Stimulated activated naive CD8-positive, alpha-beta T cell treated with anti-CD3 and anti-CD28 coated beads, Interleukin-15, Interleukin-2, amounts not matched to agents 100 ng/mL and 50 ng/mL, for 24 hours (primary cell): ENCODE measurements around the gene CCND1.

ENCODE experiments used
- H3K27ac Mint-ChIP-seq: one replicate; pipeline ENCODE4 v1.8.0; 2021; ENCODE audit warnings: mild to moderate bottlenecking, mixed read lengths
- H3K27me3 Mint-ChIP-seq: one replicate; pipeline ENCODE4 v1.8.0; 2021; ENCODE audit warnings: mixed read lengths
- H3K36me3 Mint-ChIP-seq: one replicate; pipeline ENCODE4 v1.8.0; 2021; ENCODE audit warnings: low read depth, mixed read lengths
- H3K4me1 Mint-ChIP-seq: one replicate; pipeline ENCODE4 v1.8.0; 2021; ENCODE audit warnings: low read depth, mixed read lengths
- H3K4me3 Mint-ChIP-seq: one replicate; pipeline ENCODE4 v1.8.0; 2021; ENCODE audit warnings: mild to moderate bottlenecking, mixed read lengths
- H3K9me3 Mint-ChIP-seq: one replicate; pipeline ENCODE4 v1.8.0; 2021; ENCODE audit warnings: mixed read lengths

Gene CCND1

GRCh38 chr11:69642913-69643632, 2.1 kb downstream of the CCND1 start:
- Mint-ChIP-seq H3K4me1 (peaks cover 31% of the 10 kb centered on the region), H3K4me3 (peak overlapping the region; percentile 66), H3K9me3 (no peaks in the 10 kb centered on the region), H3K27me3 (peaks cover 25% of the 10 kb centered on the region), H3K27ac (no peak overlapping the region), H3K36me3 (no peaks in the 10 kb centered on the region)

- no peak overlapping the region for H3K27ac Mint-ChIP-seq
- peak overlapping the region; percentile 37 for H3K4me3 Mint-ChIP-seq
- no peaks in the 10 kb centered on the region for H3K9me3 Mint-ChIP-seq
- H3K27me3 Mint-ChIP-seq = peaks cover 21% of the 10 kb centered on the region
- peaks cover 27% of the 10 kb centered on the region for H3K4me1 Mint-ChIP-seq
- no peaks in the 10 kb centered on the region for H3K36me3 Mint-ChIP-seq
Observed at GRCh38 chr11:69643646-69644045, 2.7 kb downstream of the CCND1 start.

DNA sequence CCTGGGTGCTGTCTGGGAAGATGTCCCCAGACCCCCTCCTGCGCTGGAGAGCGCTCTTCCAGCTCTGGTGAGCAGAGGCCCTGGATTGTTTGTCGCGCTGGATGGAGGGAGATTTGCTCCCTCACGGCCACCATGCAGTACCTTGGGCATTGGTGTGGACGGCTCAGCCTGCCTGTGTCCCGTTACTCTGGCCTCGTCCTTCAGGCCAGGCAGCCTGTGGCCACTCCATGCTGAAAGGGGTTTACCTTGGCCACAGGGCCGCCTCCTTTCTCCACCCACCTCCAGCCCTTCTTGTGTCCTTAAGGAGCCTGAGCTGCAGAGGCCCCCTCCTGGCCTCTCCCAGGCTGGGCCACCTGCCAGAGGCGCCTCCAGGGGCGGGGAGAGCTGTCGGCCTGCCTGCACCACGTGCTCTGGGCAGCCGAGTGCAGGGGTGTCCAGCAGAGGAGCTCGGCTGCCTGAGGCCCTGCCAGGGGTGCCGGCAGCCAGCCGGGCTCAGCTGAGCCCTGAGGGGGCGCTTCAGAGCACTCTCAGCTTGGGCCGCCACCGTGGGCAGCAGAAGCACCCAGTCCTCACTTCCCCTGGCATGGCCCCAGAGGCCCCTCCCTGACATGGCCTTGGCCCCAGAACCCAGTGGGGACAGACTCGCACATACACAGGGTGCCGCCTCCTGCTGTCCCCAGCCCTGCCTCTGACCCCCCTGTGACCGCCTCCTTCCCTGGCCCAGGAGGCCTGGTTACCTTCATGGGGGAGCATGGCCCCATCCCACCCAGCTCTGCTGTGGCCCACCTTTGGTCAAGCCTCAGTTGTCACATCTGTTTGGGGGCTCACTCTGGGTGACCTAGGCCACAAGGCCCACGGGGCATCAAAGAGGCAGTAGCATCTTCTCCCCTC, 3.4 kb downstream of the CCND1 start:
- Mint-ChIP-seq H3K9me3 (no peaks in the 10 kb centered on the region), H3K4me1 (peaks cover 25% of the 10 kb centered on the region), H3K27me3 (peaks cover 21% of the 10 kb centered on the region)

GRCh38 chr11:69644962-69645675, 4.2 kb downstream of the CCND1 start:
- H3K27ac Mint-ChIP-seq = no peak overlapping the region
- H3K27me3 Mint-ChIP-seq = peaks cover 13% of the 10 kb centered on the region
- no peak overlapping the region for H3K4me3 Mint-ChIP-seq
- H3K36me3 Mint-ChIP-seq = no peaks in the 10 kb centered on the region
- peaks cover 17% of the 10 kb centered on the region for H3K4me1 Mint-ChIP-seq
- H3K9me3 Mint-ChIP-seq = no peaks in the 10 kb centered on the region

More for the DNA sequence above, 3.4 kb downstream of the CCND1 start:
- Mint-ChIP-seq H3K36me3 (no peaks in the 10 kb centered on the region), H3K27ac (no peak overlapping the region), H3K4me3 (no peak overlapping the region)

GRCh38 chr11:69645801-69646492, 5.0 kb downstream of the CCND1 start:
- peaks cover 9% of the 10 kb centered on the region for H3K4me1 Mint-ChIP-seq
- H3K27me3 Mint-ChIP-seq = peaks cover 5% of the 10 kb centered on the region
- no peaks in the 10 kb centered on the region for H3K9me3 Mint-ChIP-seq
- H3K4me3 Mint-ChIP-seq = no peak overlapping the region
- no peaks in the 10 kb centered on the region for H3K36me3 Mint-ChIP-seq
- H3K27ac Mint-ChIP-seq = no peak overlapping the region

DNA sequence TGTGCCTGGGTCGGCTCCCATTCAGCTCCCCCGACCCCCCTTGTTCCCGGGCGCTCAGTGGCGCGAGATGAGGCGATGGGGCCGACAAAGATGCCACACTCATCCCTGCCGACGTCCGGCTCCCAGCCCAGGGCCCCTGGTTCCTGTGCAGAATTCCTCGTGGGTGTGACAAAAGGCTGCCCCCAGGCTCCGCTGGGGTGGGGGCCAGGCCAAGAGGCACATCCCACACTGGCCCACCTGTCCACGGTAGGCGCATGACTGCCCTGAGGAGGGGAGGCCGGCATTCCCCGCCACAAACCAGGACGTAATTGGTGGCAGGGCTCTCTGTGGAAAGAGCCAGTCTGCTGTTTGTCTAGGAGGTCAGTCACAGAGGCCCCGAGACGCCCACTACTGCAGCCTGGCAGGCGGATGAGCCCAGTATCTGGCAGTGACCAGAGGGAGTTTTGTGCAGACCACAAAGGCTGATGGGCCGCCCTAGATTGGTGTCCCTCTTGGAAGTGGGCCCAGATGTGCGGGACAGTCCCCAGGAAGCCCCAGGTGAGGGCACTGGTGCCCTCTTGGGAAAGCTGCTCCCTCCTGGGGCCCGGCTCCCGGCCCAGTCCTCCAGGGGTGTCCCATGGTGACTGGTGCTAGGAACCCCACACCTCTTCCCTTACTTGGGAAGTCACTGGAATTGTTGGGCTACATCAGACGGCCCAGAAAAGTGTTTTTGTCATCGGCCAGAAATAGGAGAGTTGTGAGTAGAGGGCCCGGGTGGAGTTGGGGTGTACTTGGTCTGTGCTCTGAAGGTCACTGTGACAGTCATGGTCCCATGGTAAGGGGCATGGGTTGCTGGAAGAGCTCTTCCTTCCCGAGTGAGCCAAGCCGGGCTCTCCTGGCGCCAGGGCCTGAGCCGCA, 5.8 kb downstream of the CCND1 start:
- Mint-ChIP-seq H3K27ac (no peak overlapping the region), H3K4me1 (peaks cover 4% of the 10 kb centered on the region), H3K27me3 (no peaks in the 10 kb centered on the region), H3K9me3 (no peaks in the 10 kb centered on the region), H3K4me3 (no peak overlapping the region), H3K36me3 (no peaks in the 10 kb centered on the region)

- no peak overlapping the region for H3K27ac Mint-ChIP-seq
- peaks cover 4% of the 10 kb centered on the region for H3K4me1 Mint-ChIP-seq
- H3K36me3 Mint-ChIP-seq = peaks cover 4% of the 10 kb centered on the region
- H3K27me3 Mint-ChIP-seq = no peaks in the 10 kb centered on the region
- H3K9me3 Mint-ChIP-seq = no peaks in the 10 kb centered on the region
- H3K4me3 Mint-ChIP-seq = no peak overlapping the region
Observed at GRCh38 chr11:69647390-69647748, 6.4 kb downstream of the CCND1 start.

DNA sequence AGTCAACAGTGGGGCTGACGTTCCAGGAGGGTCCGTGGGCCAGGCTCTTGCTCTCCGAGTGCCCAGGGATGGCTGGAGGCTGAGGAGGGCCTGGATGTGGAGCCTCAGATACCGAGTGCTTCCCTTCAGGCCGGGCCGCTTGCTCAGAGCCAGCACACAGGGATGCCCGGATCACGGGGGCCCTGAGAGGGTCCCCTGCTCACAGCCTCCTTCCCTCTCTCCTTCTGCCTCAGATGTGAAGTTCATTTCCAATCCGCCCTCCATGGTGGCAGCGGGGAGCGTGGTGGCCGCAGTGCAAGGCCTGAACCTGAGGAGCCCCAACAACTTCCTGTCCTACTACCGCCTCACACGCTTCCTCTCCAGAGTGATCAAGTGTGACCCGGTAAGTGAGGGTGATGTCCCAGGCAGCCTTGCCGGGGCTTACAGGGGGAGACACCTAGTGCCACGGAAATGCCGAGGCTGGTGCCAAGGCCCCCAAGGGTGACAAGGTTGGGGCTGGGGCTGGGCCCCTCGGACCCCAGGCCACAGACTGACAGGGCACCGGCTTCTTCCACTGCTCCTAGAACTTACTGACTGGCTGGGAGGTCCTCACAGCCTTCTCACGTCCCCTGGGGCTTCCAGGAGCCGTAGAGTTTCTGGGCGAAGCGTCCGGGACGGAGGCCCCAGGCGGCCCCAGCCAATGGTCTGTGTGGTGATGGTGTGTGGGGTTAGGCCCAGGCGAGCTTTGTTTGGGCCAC, 7.0 kb downstream of the CCND1 start:
- Mint-ChIP-seq H3K4me1 (peaks cover 4% of the 10 kb centered on the region), H3K4me3 (no peak overlapping the region), H3K27me3 (no peaks in the 10 kb centered on the region), H3K36me3 (peaks cover 4% of the 10 kb centered on the region), H3K9me3 (no peaks in the 10 kb centered on the region), H3K27ac (no peak overlapping the region)

- Mint-ChIP-seq H3K4me3 (no peak overlapping the region), H3K27me3 (no peaks in the 10 kb centered on the region), H3K36me3 (peaks cover 4% of the 10 kb centered on the region), H3K4me1 (peaks cover 2% of the 10 kb centered on the region), H3K9me3 (no peaks in the 10 kb centered on the region), H3K27ac (no peak overlapping the region)
Observed at GRCh38 chr11:69648679-69649575, 8.0 kb downstream of the CCND1 start.

DNA sequence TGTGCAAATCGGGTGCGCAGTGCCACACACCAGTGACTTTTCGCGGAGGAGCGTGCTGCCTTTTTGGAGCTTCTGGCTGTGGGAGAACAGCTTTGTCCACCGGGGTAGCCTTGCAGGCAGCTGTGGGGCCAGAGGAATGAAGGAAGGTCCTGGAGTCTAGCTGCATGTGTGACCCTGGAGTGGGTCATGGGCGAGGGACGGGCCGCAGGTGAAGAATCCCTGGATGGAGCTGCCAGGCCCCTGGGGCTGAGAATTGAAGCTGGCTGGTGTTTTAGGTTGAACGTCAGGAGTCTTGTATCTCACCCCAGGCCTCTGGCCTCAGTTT, 8.6 kb downstream of the CCND1 start:
- Mint-ChIP-seq H3K27me3 (no peaks in the 10 kb centered on the region), H3K4me1 (no peaks in the 10 kb centered on the region), H3K36me3 (peaks cover 4% of the 10 kb centered on the region), H3K27ac (no peak overlapping the region), H3K4me3 (no peak overlapping the region), H3K9me3 (no peaks in the 10 kb centered on the region)

DNA sequence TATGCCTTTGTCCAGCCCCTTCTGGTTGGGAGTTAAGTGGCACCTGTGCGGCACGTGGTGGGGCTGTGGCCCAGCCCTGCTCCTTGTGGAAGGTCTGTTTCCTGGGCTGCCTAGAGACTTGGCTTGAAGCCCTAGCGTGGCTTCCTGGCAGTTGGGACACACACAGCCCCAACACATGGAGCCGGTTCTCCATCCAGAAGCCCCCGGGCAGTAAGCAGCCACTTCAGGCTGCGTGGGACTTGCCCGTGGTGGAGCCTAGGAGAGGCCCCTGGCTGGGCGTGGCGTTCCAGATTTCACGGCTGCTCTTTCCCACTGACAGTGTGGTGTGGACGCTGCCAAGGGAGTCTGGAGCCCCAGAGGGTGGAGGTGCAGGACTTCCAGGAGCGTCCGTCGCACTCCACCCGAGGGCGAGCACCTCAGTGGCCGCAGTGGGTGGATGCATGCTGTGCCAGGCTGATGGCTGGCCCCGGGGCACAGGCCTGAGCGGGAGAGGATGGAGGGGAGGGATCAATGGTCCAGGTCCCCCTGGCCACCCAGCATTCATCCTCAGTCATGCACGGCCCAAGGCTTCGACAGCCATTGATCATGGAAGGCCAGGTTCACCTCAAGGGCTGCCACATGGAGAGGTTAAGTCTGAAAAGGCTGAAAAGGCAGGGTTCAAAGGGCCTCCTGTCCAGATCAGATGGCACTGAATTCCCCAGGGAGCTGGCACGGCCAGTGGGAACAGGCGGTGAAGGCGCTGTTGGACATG, 9.3 kb downstream of the CCND1 start:
- H3K36me3 Mint-ChIP-seq = peaks cover 4% of the 10 kb centered on the region
- H3K27me3 Mint-ChIP-seq = no peaks in the 10 kb centered on the region
- no peak overlapping the region for H3K27ac Mint-ChIP-seq
- no peaks in the 10 kb centered on the region for H3K9me3 Mint-ChIP-seq
- H3K4me3 Mint-ChIP-seq = no peak overlapping the region
- H3K4me1 Mint-ChIP-seq = no peaks in the 10 kb centered on the region

DNA sequence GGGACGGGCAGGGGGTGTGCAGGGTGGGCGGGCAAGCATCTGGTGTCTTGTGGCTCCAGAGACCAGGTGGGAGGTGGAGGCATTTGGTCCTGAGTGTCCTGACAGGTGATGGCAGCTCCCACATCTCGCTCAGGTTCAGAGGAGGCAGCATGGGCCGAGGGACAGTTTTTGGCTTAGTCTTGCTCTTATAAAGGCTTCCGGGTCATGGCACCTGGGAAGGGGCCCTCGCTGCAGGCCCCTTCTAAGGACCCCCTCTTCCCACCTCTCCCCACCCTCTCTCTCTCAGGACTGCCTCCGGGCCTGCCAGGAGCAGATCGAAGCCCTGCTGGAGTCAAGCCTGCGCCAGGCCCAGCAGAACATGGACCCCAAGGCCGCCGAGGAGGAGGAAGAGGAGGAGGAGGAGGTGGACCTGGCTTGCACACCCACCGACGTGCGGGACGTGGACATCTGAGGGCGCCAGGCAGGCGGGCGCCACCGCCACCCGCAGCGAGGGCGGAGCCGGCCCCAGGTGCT, 9.9 kb downstream of the CCND1 start:
- no peaks in the 10 kb centered on the region for H3K27me3 Mint-ChIP-seq
- no peak overlapping the region for H3K4me3 Mint-ChIP-seq

More for the DNA sequence above, 9.9 kb downstream of the CCND1 start:
- Mint-ChIP-seq H3K36me3 (peaks cover 4% of the 10 kb centered on the region), H3K27ac (no peak overlapping the region), H3K9me3 (no peaks in the 10 kb centered on the region), H3K4me1 (no peaks in the 10 kb centered on the region)
